Lung (tissue), 16 donors: Measurements from ENCODE around the gene CNNM4. TPM values are rescaled to one million over a fixed set of nuclear protein-coding genes. Genes with fewer than 3 reads are reported as not detected.

Experiments used
- ATAC-seq: fragments of 200-7000 bp; cut with Tn5 transposase; one replicate; pipeline ENCODE4 v1.9.1; 2020; ENCODE audit warnings: moderate number of reproducible peaks; ENCODE audit not compliant: insufficient read depth, low FRiP score
- DNase-seq, 3 donors: peaks; one replicate each; pipeline ENCODE4 v3.0.0-alpha.2; 2013 to 2017
- H3K27ac ChIP-seq, 2 donors: one replicate each; pipeline ENCODE4 v1.5.1; 2013; ENCODE audit warnings: mild to moderate bottlenecking in 2 of 2, moderate library complexity in 2 of 2, control low read depth in 1 of 2, inconsistent platforms in 1 of 2, low read depth in 1 of 2, low read length in 1 of 2
- H3K27me3 ChIP-seq, 3 donors: one replicate each; pipeline ENCODE4 v1.5.1; 2013; ENCODE audit warnings: low read length in 2 of 3; ENCODE audit not compliant: control insufficient read depth in 3 of 3, insufficient read depth in 3 of 3
- H3K36me3 ChIP-seq, 4 donors: one replicate each; pipeline ENCODE4 v1.5.1; 2013; ENCODE audit warnings: low read length in 4 of 4, mild to moderate bottlenecking in 1 of 4, moderate library complexity in 1 of 4; ENCODE audit not compliant: control insufficient read depth in 4 of 4, insufficient read depth in 4 of 4
- H3K4me1 ChIP-seq, 5 donors: one replicate each; pipeline ENCODE4 v1.5.1; 2013; ENCODE audit warnings: low read length in 5 of 5, mild to moderate bottlenecking in 2 of 5, moderate library complexity in 1 of 5; ENCODE audit not compliant: control insufficient read depth in 5 of 5, insufficient read depth in 5 of 5
- H3K4me3 ChIP-seq: one replicate; pipeline ENCODE4 v1.5.1; 2013; ENCODE audit warnings: mild to moderate bottlenecking, control low read depth, moderate library complexity
- H3K9ac ChIP-seq, 2 donors: one replicate each; pipeline ENCODE4 v1.5.1; 2013; ENCODE audit warnings: low read length in 2 of 2, control low read depth in 1 of 2; ENCODE audit not compliant: insufficient read depth in 1 of 2
- H3K9me3 ChIP-seq, 4 donors: one replicate each; pipeline ENCODE4 v1.5.1; 2013; ENCODE audit warnings: low read length in 3 of 4, mild to moderate bottlenecking in 1 of 4, moderate library complexity in 1 of 4; ENCODE audit not compliant: control insufficient read depth in 4 of 4, insufficient read depth in 3 of 4
- CTCF ChIP-seq: IDR thresholded peaks from 2 replicates; pipeline ENCODE4 v1.5.1; 2012; ENCODE audit warnings: mild to moderate bottlenecking; ENCODE audit errors: control extremely low read depth, extremely low read depth
- WGBS, 2 donors: extraction: QIAGEN DNeasy Blood & Tissue Kit; methylation state at CpG; one replicate each; pipeline ENCODE4 v1.1.7; 2013; 5-methylcytosine and 5-hydroxymethylcytosine counted together
- long read RNA-seq, 5 donors: transcript quantifications; one replicate each; lab custom pipeline, GENCODE V29; 2026
- polyA plus RNA-seq, 2 donors: library from polyadenylated mRNA; stranded (reverse); fragments of 200-250 nt; gene quantifications; one replicate each; pipeline ENCODE4 v1.2.1, GENCODE V29; 2013
- total RNA-seq, 2 donors: library from RNA; depleted of rRNA in 1 of 2; stranded (reverse); fragments of >200 nt in 1 of 2; gene quantifications; one replicate each; pipeline ENCODE4 v1.2.1, GENCODE V29; 2014 to 2021
- donor health status: control.
- donor health status: control.
- donor health status: Bipolar disorder and iron deficiency.
- donor health status: healthy.
- donor health status: DM: yes; HTN: yes; CAD: no.

CNNM4 gene
- total RNA-seq (10 to 100 TPM; 17.3 to 19.8 TPM), polyA plus RNA-seq (1 to 10 TPM; 4.0 to 7.3 TPM)
- long read RNA-seq, donor 1, full-length matches to known transcripts, result 5 of 18 reads
- long read RNA-seq, donor 1, partial matches to known transcripts, result 13 of 18 reads
- long read RNA-seq, donor 1, other reads (novel, unspliced or antisense), result 0 of 18 reads
- long read RNA-seq, donor 2, full-length matches to known transcripts, result 1 of 1 reads
- long read RNA-seq, donor 2, partial matches to known transcripts, result 0 of 1 reads
- long read RNA-seq, donor 2, other reads (novel, unspliced or antisense), result 0 of 1 reads
- long read RNA-seq, donor 3, result 0 reads
- long read RNA-seq, donor 4, full-length matches to known transcripts, result 1 of 6 reads
- long read RNA-seq, donor 4, partial matches to known transcripts, result 5 of 6 reads
- long read RNA-seq, donor 4, other reads (novel, unspliced or antisense), result 0 of 6 reads
- long read RNA-seq, donor 5, full-length matches to known transcripts, result 3 of 10 reads
- long read RNA-seq, donor 5, partial matches to known transcripts, result 7 of 10 reads
- long read RNA-seq, donor 5, other reads (novel, unspliced or antisense), result 0 of 10 reads

GRCh38 chr2:96760036-96760985 lies at the start of gene CNNM4:
CNNM4 (plus strand) TSS chr2:96760902; CDS start chr2:96761000, 98 bp downstream.
- Histone ChIP-seq H3K4me1 (peaks cover 10 to 38% (median 20%) of the 10 kb centered on the region in 5 donors), H3K27ac (peak within 1 kb of the TSS; percentile 35 to 73)
- 5 to 7% methylated on average over 33 to 62 of the region's 62 CpGs for WGBS, 2 donors

GRCh38 chr2:96710985-96711384 lies 49.7 kb upstream of the CNNM4 start:
- DNase-seq (no peak), ATAC-seq (no peak)
- Histone ChIP-seq H3K36me3 (peaks cover 32 to 69% (median 42%) of the 10 kb centered on the region in 4 donors), H3K9ac (no peak overlapping the region), H3K4me1 (no peaks in the 10 kb centered on the region), H3K27ac (no peak overlapping the region), H3K9me3 (no peaks in the 10 kb centered on the region), H3K4me3 (no peak overlapping the region), H3K27me3 (no peaks in the 10 kb centered on the region)
- 90 to 94% methylated on average over 3 of the region's 3 CpGs for WGBS, 2 donors
- TF ChIP-seq CTCF, result no peak

More at GRCh38 chr2:96760036-96760985, at the start of gene CNNM4:
- no peaks in the 10 kb centered on the region for H3K27me3 ChIP-seq
- ATAC-seq (peak; percentile 94), DNase-seq (peak; percentile 93 to 96 (median 94))
- no peaks in the 10 kb centered on the region for H3K36me3 ChIP-seq
- H3K4me3 ChIP-seq, result peak within 1 kb of the TSS; percentile 77
- peak; percentile 30 for TF ChIP-seq CTCF
- no peaks in the 10 kb centered on the region for H3K9me3 ChIP-seq
- peak within 1 kb of the TSS; percentile 41 to 86 for H3K9ac ChIP-seq

GRCh38 chr2:96715658-96716057 lies 45.0 kb upstream of the CNNM4 start:
- Histone ChIP-seq H3K9ac (no peak overlapping the region), H3K27me3 (no peaks in the 10 kb centered on the region), H3K4me1 (no peaks in the 10 kb centered on the region), H3K36me3 (peaks cover 12 to 36% (median 20%) of the 10 kb centered on the region in 4 donors), H3K9me3 (no peaks in the 10 kb centered on the region), H3K4me3 (no peak overlapping the region), H3K27ac (no peak overlapping the region)
- TF ChIP-seq CTCF, result no peak
- DNase-seq (no peak), ATAC-seq (no peak)
- WGBS, 2 donors, result 71 to 77% methylated on average over 5 of the region's 5 CpGs
